CD4-positive, alpha-beta T cell treated with Interleukin-17A for 1 hour (primary cell): Measurements from ENCODE around the gene RBM23.
A peak's percentile ranks its signal among the peaks of the same experiment; 100 is the strongest.

Experiments
- DNase-seq: peaks from one replicate; pipeline ENCODE4 v3.0.0-alpha.2; 2020

The RBM23 gene

GRCh38 chr14:22884738-22885523 lies 34.0 kb downstream of the RBM23 start:
- DNase-seq, result no peak

- DNase-seq, result no peak
Observed at GRCh38 chr14:22884076-22884737, 34.7 kb downstream of the RBM23 start.

GRCh38 chr14:22883173-22883976 lies 35.6 kb downstream of the RBM23 start, which contains the start of gene REM2:
Gene REM2 (plus strand): TSS chr14:22883222. CDS start chr14:22883288, 66 bp downstream.
- no peak for DNase-seq

- DNase-seq, result peak; percentile 64
Observed at GRCh38 chr14:22882529-22883172, 36.3 kb downstream of the RBM23 start.

GRCh38 chr14:22882064-22882463 lies 36.9 kb downstream of the RBM23 start:
- no peak for DNase-seq

GRCh38 chr14:22878271-22879246 lies 40.4 kb downstream of the RBM23 start:
- DNase-seq, result no peak

- DNase-seq, result no peak
Observed at GRCh38 chr14:22877000-22877501, 41.9 kb downstream of the RBM23 start.

GRCh38 chr14:22875748-22876319 lies 43.1 kb downstream of the RBM23 start:
- no peak for DNase-seq

- DNase-seq, result no peak
Observed at GRCh38 chr14:22875003-22875747, 43.8 kb downstream of the RBM23 start.

- no peak for DNase-seq
Observed at GRCh38 chr14:22872833-22873520, 46.0 kb downstream of the RBM23 start.

- DNase-seq, result peak; percentile 82
Observed at GRCh38 chr14:22872033-22872832, 46.7 kb downstream of the RBM23 start.

GRCh38 chr14:22871224-22872032 lies 47.5 kb downstream of the RBM23 start, which contains the start of gene LRP10:
Gene LRP10 (plus strand): TSS chr14:22871740. CDS start chr14:22872304, 564 bp downstream.
- peak; percentile 89 for DNase-seq

GRCh38 chr14:22870811-22871223 lies 48.1 kb downstream of the RBM23 start:
- no peak for DNase-seq

GRCh38 chr14:22866874-22867273 lies 52.1 kb downstream of the RBM23 start:
- no peak for DNase-seq

GRCh38 chr14:22865424-22866405 lies 53.2 kb downstream of the RBM23 start:
- DNase-seq, result no peak

GRCh38 chr14:22864979-22865378 lies 54.0 kb downstream of the RBM23 start:
- DNase-seq, result no peak
